GM12878 (cell line): ENCODE data around the gene PRM2. TPM values are rescaled to one million over a fixed set of nuclear protein-coding genes. Genes with fewer than 3 reads are reported as not detected.

Experiments used
- ASH2L ChIP-seq: fragments of 300-600, 200-600 bp; sonication (generic); IDR thresholded peaks from 2 replicates; pipeline ENCODE4 v1.6.1; 2017; ENCODE audit warnings: low read depth, mild to moderate bottlenecking, borderline replicate concordance
- BMI1 ChIP-seq: fragments of 450-650 bp; IDR thresholded peaks from 2 replicates; pipeline ENCODE4 v1.6.1; 2016; ENCODE audit warnings: mild to moderate bottlenecking, moderate library complexity, borderline replicate concordance
- E2F8 ChIP-seq: fragments of 450-650 bp; IDR thresholded peaks from 2 replicates; pipeline ENCODE4 v1.6.1; 2018; ENCODE audit warnings: mild to moderate bottlenecking, low read depth, moderate library complexity; ENCODE audit not compliant: partially characterized antibody
- EGR1 ChIP-seq, 2 experiments: IDR thresholded peaks; 1 replicate in 1 of 2; 2 replicates in 1 of 2; pipeline ENCODE4 v1.6.1; 2011 to 2012; ENCODE audit warnings: low read depth in 2 of 2, low read length in 2 of 2, borderline replicate concordance in 1 of 2, mild to moderate bottlenecking in 1 of 2, moderate library complexity in 1 of 2
- FOS ChIP-seq: IDR thresholded peaks from 3 replicates; pipeline ENCODE4 v1.6.1; 2011; ENCODE audit warnings: borderline replicate concordance; ENCODE audit not compliant: insufficient read length; ENCODE audit errors: extremely low read depth
- MAX ChIP-seq: IDR thresholded peaks from 2 replicates; pipeline ENCODE4 v1.6.1; 2012; ENCODE audit warnings: low read depth, low read length, improper control_type of control experiment
- NBN ChIP-seq: fragments of 450-650 bp; IDR thresholded peaks from 2 replicates; pipeline ENCODE4 v1.6.1; 2016
- NFIC ChIP-seq: IDR thresholded peaks from 2 replicates; pipeline ENCODE4 v1.6.1; 2012; ENCODE audit warnings: low read depth, mild to moderate bottlenecking, inconsistent platforms, low read length, moderate library complexity
- NFYB ChIP-seq: IDR thresholded peaks from 2 replicates; pipeline ENCODE4 v1.6.1; 2011; ENCODE audit warnings: low read depth, mild to moderate bottlenecking, low read length, improper control_type of control experiment, moderate library complexity; ENCODE audit not compliant: insufficient read depth
- POU2F2 ChIP-seq: IDR thresholded peaks from 3 replicates; pipeline ENCODE4 v1.6.1; 2011; ENCODE audit warnings: low read depth, mild to moderate bottlenecking, low read length, borderline replicate concordance
- RBBP5 ChIP-seq: fragments of 200-600 bp; sonication (generic); conservative IDR thresholded peaks from 2 replicates; pipeline ENCODE4 v1.6.1; 2016
- RELB ChIP-seq: fragments of 450-650 bp; IDR thresholded peaks from 2 replicates; pipeline ENCODE4 v1.6.1; 2017; ENCODE audit warnings: low read depth, mild to moderate bottlenecking, moderate library complexity
- STAT1 ChIP-seq: fragments of 450-650 bp; conservative IDR thresholded peaks from 2 replicates; pipeline ENCODE4 v1.6.1; 2014; ENCODE audit warnings: antibody characterized with exemption, mild to moderate bottlenecking
- TCF7 ChIP-seq: IDR thresholded peaks from 2 replicates; pipeline ENCODE4 v1.6.1; 2014; ENCODE audit warnings: antibody characterized with exemption, borderline replicate concordance
- ZNF24 ChIP-seq: fragments of 450-650 bp; IDR thresholded peaks from 2 replicates; pipeline ENCODE4 v1.6.1; 2017; ENCODE audit warnings: antibody characterized with exemption, mild to moderate bottlenecking
- ZSCAN29 ChIP-seq: fragments of 450-650 bp; IDR thresholded peaks from 2 replicates; pipeline ENCODE4 v1.6.1; 2017; ENCODE audit warnings: mild to moderate bottlenecking, moderate library complexity
- polyA plus RNA-seq, 11 experiments: library from polyadenylated mRNA; depleted of rRNA in 4 of 11; unstranded in 6 of 11; stranded (reverse) in 5 of 11; fragments of >200 nt; fragmentation: Nextera tagmentation in 4 of 11; fragmentation: Illumina TruSeq in 1 of 11; extraction: Ambion mirVana in 4 of 11; extraction: Trizol in 1 of 11; gene quantifications; 1 replicate in 1 of 11; 2 replicates in 10 of 11; pipeline versions ENCODE4 v1.2.1 to v1.2.3, GENCODE V29; 2011 to 2016; ENCODE audit warnings: inconsistent platforms in 2 of 11, missing spikeins in 2 of 11, low read depth in 1 of 11
- total RNA-seq, 4 experiments: library from RNA; depleted of rRNA in 3 of 4; stranded (reverse); fragments of >200 nt in 3 of 4; fragmentation: Illumina TruSeq in 1 of 4; extraction: Trizol in 1 of 4; gene quantifications; 2 replicates each; pipeline versions ENCODE4 v1.2.1 to v1.2.3, GENCODE V29; 2013 to 2021
- TF ChIP-seq, protein P1 (sequence below): fragments of 450-650 bp; IDR thresholded peaks from 2 replicates; pipeline ENCODE4 v1.6.1; 2017; ENCODE audit warnings: borderline replicate concordance
- TF ChIP-seq, protein P2 (sequence below): fragments of 450-650 bp; formaldehyde crosslinking; IDR thresholded peaks from 2 replicates; pipeline ENCODE4 v1.4.0; 2022; ENCODE audit warnings: mild to moderate bottlenecking, moderate library complexity

The PRM2 gene
- total and polyA plus RNA-seq, 10 of the 15 experiments (the other 5 are each of a cell fraction or from before 2014, with no cell fraction given) = not detected

GRCh38 chr16:11232852-11233726, 43.2 kb downstream of the PRM2 start (continued):
- TF ChIP-seq EGR1 (IDR thresholded peaks at IDR 0.05; ENCODE audit: borderline replicate concordance in 1 of 2, low read depth in 2 of 2, low read length in 2 of 2) (peak in 1 of 2 experiments; percentile 60; a peak in 2 of 3 replicates), ZNF24 (no peak), NBN (peak; percentile 47; the same call in 1 of the 2 replicates), TCF7 (peak; percentile 84), BMI1 (no peak), RBBP5 (no peak), E2F8 (no peak), STAT1 (no peak), NFYB (0 out of 2 replicates have a peak, but pooled peaks have one; percentile 16), NFIC (no peak; the same call in 1 of the 2 replicates), ZSCAN29 (no peak), POU2F2 (peak; percentile 63; the same call in 1 of the 3 replicates), FOS (no peak), ASH2L (no peak), RELB (peak; percentile 42; the same call in 1 of the 2 replicates), MAX (peak; percentile 51; the same call in 1 of the 2 replicates)
- TF ChIP-seq, protein P1, sequence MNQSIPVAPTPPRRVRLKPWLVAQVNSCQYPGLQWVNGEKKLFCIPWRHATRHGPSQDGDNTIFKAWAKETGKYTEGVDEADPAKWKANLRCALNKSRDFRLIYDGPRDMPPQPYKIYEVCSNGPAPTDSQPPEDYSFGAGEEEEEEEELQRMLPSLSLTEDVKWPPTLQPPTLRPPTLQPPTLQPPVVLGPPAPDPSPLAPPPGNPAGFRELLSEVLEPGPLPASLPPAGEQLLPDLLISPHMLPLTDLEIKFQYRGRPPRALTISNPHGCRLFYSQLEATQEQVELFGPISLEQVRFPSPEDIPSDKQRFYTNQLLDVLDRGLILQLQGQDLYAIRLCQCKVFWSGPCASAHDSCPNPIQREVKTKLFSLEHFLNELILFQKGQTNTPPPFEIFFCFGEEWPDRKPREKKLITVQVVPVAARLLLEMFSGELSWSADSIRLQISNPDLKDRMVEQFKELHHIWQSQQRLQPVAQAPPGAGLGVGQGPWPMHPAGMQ = no peak
- TF ChIP-seq, protein P2, sequence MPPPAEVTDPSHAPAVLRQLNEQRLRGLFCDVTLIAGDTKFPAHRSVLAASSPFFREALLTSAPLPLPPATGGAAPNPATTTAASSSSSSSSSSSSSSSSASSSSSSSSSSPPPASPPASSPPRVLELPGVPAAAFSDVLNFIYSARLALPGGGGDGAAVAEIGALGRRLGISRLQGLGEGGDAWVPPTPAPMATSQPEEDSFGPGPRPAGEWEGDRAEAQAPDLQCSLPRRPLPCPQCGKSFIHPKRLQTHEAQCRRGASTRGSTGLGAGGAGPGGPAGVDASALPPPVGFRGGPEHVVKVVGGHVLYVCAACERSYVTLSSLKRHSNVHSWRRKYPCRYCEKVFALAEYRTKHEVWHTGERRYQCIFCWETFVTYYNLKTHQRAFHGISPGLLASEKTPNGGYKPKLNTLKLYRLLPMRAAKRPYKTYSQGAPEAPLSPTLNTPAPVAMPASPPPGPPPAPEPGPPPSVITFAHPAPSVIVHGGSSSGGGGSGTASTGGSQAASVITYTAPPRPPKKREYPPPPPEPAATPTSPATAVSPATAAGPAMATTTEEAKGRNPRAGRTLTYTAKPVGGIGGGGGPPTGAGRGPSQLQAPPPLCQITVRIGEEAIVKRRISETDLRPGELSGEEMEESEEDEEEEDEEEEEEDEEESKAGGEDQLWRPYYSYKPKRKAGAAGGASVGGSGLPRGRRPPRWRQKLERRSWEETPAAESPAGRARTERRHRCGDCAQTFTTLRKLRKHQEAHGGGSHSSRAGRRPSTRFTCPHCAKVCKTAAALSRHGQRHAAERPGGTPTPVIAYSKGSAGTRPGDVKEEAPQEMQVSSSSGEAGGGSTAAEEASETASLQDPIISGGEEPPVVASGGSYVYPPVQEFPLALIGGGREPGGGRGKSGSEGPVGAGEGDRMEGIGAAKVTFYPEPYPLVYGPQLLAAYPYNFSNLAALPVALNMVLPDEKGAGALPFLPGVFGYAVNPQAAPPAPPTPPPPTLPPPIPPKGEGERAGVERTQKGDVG (CRISPR knock-in tag) = peak; percentile 52; the same call in 1 of the 2 replicates
